Measurements from ENCODE around the gene HOXC12. TPM values are rescaled to one million over a fixed set of nuclear protein-coding genes. Genes with fewer than 3 reads are reported as not detected.

Gene HOXC12
- total and polyA plus RNA-seq, 4 donors = not detected

GRCh38 chr12:53985692-53985993 lies 30.9 kb downstream of the HOXC12 start:
- no peak for DNase-seq (ENCODE audit: low spot score)
- H3K27ac ChIP-seq (ENCODE audit: low read depth in 1 of 2, low read length in 2 of 2) = no peak overlapping the region
- H3K4me1 ChIP-seq (ENCODE audit: control insufficient read depth in 4 of 4, insufficient read depth in 4 of 4, low read length in 3 of 4) = peaks cover 3 to 14% (median 10%) of the 10 kb centered on the region in 4 donors
- peaks cover 0 to 7% (median 2%) of the 10 kb centered on the region in 4 donors for H3K9me3 ChIP-seq (ENCODE audit: control insufficient read depth in 4 of 4, low read length in 3 of 4)
- H3K36me3 ChIP-seq (ENCODE audit: control insufficient read depth in 4 of 4, insufficient read depth in 3 of 4, low read depth in 1 of 4, low read length in 3 of 4) = no peaks in the 10 kb centered on the region
- peaks cover 15 to 34% (median 26%) of the 10 kb centered on the region in 4 donors for H3K27me3 ChIP-seq (ENCODE audit: control insufficient read depth in 4 of 4, insufficient read depth in 4 of 4, low read length in 3 of 4)
- H3K9ac ChIP-seq (ENCODE audit: low read depth in 1 of 2, low read length in 2 of 2) = no peak overlapping the region
- H3K4me3 ChIP-seq (ENCODE audit: low read depth in 1 of 3, low read length in 3 of 3) = peak overlapping the region in 1 of 3 donors; percentile 11
- no peak for TF ChIP-seq SP1 (IDR thresholded peaks at IDR 0.05)
- no peak for TF ChIP-seq RXRA (IDR thresholded peaks at IDR 0.05)
- TF ChIP-seq REST (IDR thresholded peaks at IDR 0.05) = no peak
- no peak for TF ChIP-seq GABPA (IDR thresholded peaks at IDR 0.05 in 1 of 2, conservative IDR thresholded peaks at IDR 0.05 in 1 of 2)
- TF ChIP-seq FOXA1 (IDR thresholded peaks at IDR 0.05) = no peak
- TF ChIP-seq RAD21 (IDR thresholded peaks at IDR 0.05) = no peak
- no peak for TF ChIP-seq HNF4G (IDR thresholded peaks at IDR 0.05)
- TF ChIP-seq TAF1 (conservative IDR thresholded peaks at IDR 0.05) = no peak
- TF ChIP-seq CTCF (IDR thresholded peaks at IDR 0.05; ENCODE audit: low read depth, low read length, missing input control) = no peak
- TF ChIP-seq HNF4A (conservative IDR thresholded peaks at IDR 0.05) = no peak
- no peak for TF ChIP-seq ZBTB33 (IDR thresholded peaks at IDR 0.05)
- TF ChIP-seq EGR1 (IDR thresholded peaks at IDR 0.05; ENCODE audit: low read depth in 2 of 2) = no peak
- TF ChIP-seq FOXA2 (IDR thresholded peaks at IDR 0.05) = no peak
- no peak for TF ChIP-seq ATF3 (IDR thresholded peaks at IDR 0.05)
- TF ChIP-seq JUND (IDR thresholded peaks at IDR 0.05) = no peak
- WGBS = 12% methylated on average over 21 of the region's 21 CpGs

- Histone ChIP-seq H3K36me3 (ENCODE audit: control insufficient read depth in 4 of 4, insufficient read depth in 3 of 4, low read depth in 1 of 4, low read length in 3 of 4) (no peaks in the 10 kb centered on the region), H3K9me3 (ENCODE audit: control insufficient read depth in 4 of 4, low read length in 3 of 4) (peaks cover 0 to 7% (median 2%) of the 10 kb centered on the region in 4 donors), H3K27ac (ENCODE audit: low read depth in 1 of 2, low read length in 2 of 2) (no peak overlapping the region), H3K4me1 (ENCODE audit: control insufficient read depth in 4 of 4, insufficient read depth in 4 of 4, low read length in 3 of 4) (peaks cover 3 to 14% (median 10%) of the 10 kb centered on the region in 4 donors), H3K4me3 (ENCODE audit: low read depth in 1 of 3, low read length in 3 of 3) (peak overlapping the region in 1 of 3 donors; percentile 11), H3K27me3 (ENCODE audit: control insufficient read depth in 4 of 4, insufficient read depth in 4 of 4, low read length in 3 of 4) (peaks cover 16 to 32% (median 26%) of the 10 kb centered on the region in 4 donors), H3K9ac (ENCODE audit: low read depth in 1 of 2, low read length in 2 of 2) (no peak overlapping the region)
- DNase-seq (ENCODE audit: low spot score) = no peak
- WGBS = 5% methylated on average over 50 of the region's 50 CpGs
- TF ChIP-seq EGR1 (IDR thresholded peaks at IDR 0.05; ENCODE audit: low read depth in 2 of 2) (no peak), RAD21 (IDR thresholded peaks at IDR 0.05) (no peak), NR2F2 (IDR thresholded peaks at IDR 0.05) (no peak), SP1 (IDR thresholded peaks at IDR 0.05) (no peak), CTCF (IDR thresholded peaks at IDR 0.05; ENCODE audit: low read depth, low read length, missing input control) (no peak), JUND (IDR thresholded peaks at IDR 0.05) (no peak), REST (IDR thresholded peaks at IDR 0.05) (no peak), HNF4G (IDR thresholded peaks at IDR 0.05) (no peak), FOXA1 (IDR thresholded peaks at IDR 0.05) (no peak)
Measured at GRCh38 chr12:53985994-53986685, 31.4 kb downstream of the HOXC12 start.

Data from liver (tissue), 9 donors.